ENCODE results near the gene NEU4. TPM values are rescaled to one million over a fixed set of nuclear protein-coding genes. Genes with fewer than 3 reads are reported as not detected.
"Not testable (repeated sequence)": the region's sequence is repeated elsewhere in the genome, so short reads cannot be mapped to it uniquely, and the experiment has no call there.

Gene NEU4
- total RNA-seq, 1 donor from 2014 or later: 0.42 TPM

GRCh38 chr2:241803387-241804325 lies 5.3 kb upstream of the NEU4 start:
- no peaks in the 10 kb centered on the region for H3K36me3 Mint-ChIP-seq (ENCODE audit: low read depth)
- TF ChIP-seq CTCF (IDR thresholded peaks at IDR 0.05): no peak
- peak; percentile 89 for DNase-seq (ENCODE audit: low spot score)
- peaks cover 9% of the 10 kb centered on the region for H3K4me1 Mint-ChIP-seq (ENCODE audit: low read depth)
- no peaks in the 10 kb centered on the region for H3K27me3 Mint-ChIP-seq (ENCODE audit: low read depth)
- no peaks in the 10 kb centered on the region for H3K9me3 Mint-ChIP-seq (ENCODE audit: low read depth)
- H3K4me3 Mint-ChIP-seq (ENCODE audit: unreplicated experiment): peak overlapping the region; percentile 58
- H3K27ac Mint-ChIP-seq (ENCODE audit: unreplicated experiment): no peak overlapping the region

- no peaks in the 10 kb centered on the region for H3K9me3 Mint-ChIP-seq (ENCODE audit: low read depth)
- H3K27ac Mint-ChIP-seq (ENCODE audit: unreplicated experiment): peak overlapping the region; percentile 8
- H3K27me3 Mint-ChIP-seq (ENCODE audit: low read depth): no peaks in the 10 kb centered on the region
- DNase-seq (ENCODE audit: low spot score): peak; percentile 84
- peak overlapping the region; percentile 58 for H3K4me3 Mint-ChIP-seq (ENCODE audit: unreplicated experiment)
- H3K36me3 Mint-ChIP-seq (ENCODE audit: low read depth): no peaks in the 10 kb centered on the region
- no peak for TF ChIP-seq CTCF (IDR thresholded peaks at IDR 0.05)
- peaks cover 9% of the 10 kb centered on the region for H3K4me1 Mint-ChIP-seq (ENCODE audit: low read depth)
Measured at GRCh38 chr2:241804326-241805229, 4.4 kb upstream of the NEU4 start.

GRCh38 chr2:241806217-241806616 lies 2.8 kb upstream of the NEU4 start:
- not testable (repeated sequence) for H3K27ac Mint-ChIP-seq (ENCODE audit: unreplicated experiment); DNase-seq (ENCODE audit: low spot score); H3K4me3 Mint-ChIP-seq (ENCODE audit: unreplicated experiment); H3K36me3 Mint-ChIP-seq (ENCODE audit: low read depth); H3K9me3 Mint-ChIP-seq (ENCODE audit: low read depth); H3K27me3 Mint-ChIP-seq (ENCODE audit: low read depth); H3K4me1 Mint-ChIP-seq (ENCODE audit: low read depth)

GRCh38 chr2:241808051-241808720 lies 807 bp upstream of the NEU4 start:
- Mint-ChIP-seq H3K27ac (ENCODE audit: unreplicated experiment) (no peak overlapping the region), H3K4me3 (ENCODE audit: unreplicated experiment) (no peak overlapping the region), H3K36me3 (ENCODE audit: low read depth) (no peaks in the 10 kb centered on the region), H3K27me3 (ENCODE audit: low read depth) (no peaks in the 10 kb centered on the region), H3K9me3 (ENCODE audit: low read depth) (no peaks in the 10 kb centered on the region), H3K4me1 (ENCODE audit: low read depth) (peaks cover 9% of the 10 kb centered on the region)
- no peak for TF ChIP-seq CTCF (IDR thresholded peaks at IDR 0.05)
- DNase-seq (ENCODE audit: low spot score): no peak

GRCh38 chr2:241809383-241810306 lies 652 bp downstream of the NEU4 start:
- peaks cover 8% of the 10 kb centered on the region for H3K4me1 Mint-ChIP-seq (ENCODE audit: low read depth)
- H3K9me3 Mint-ChIP-seq (ENCODE audit: low read depth): no peaks in the 10 kb centered on the region
- DNase-seq (ENCODE audit: low spot score): peak; percentile 87
- H3K4me3 Mint-ChIP-seq (ENCODE audit: unreplicated experiment): no peak overlapping the region
- no peaks in the 10 kb centered on the region for H3K36me3 Mint-ChIP-seq (ENCODE audit: low read depth)
- no peak for TF ChIP-seq CTCF (IDR thresholded peaks at IDR 0.05)
- no peak overlapping the region for H3K27ac Mint-ChIP-seq (ENCODE audit: unreplicated experiment)
- no peaks in the 10 kb centered on the region for H3K27me3 Mint-ChIP-seq (ENCODE audit: low read depth)
